Upper lobe of right lung (tissue), 1 donor: ENCODE data around the gene IL4I1. TPM values are rescaled to one million over a fixed set of nuclear protein-coding genes. Genes with fewer than 3 reads are reported as not detected.

Experiments used
- ATAC-seq: fragments of 200-7000 bp; cut with Tn5 transposase; one replicate; pipeline ENCODE4 v1.9.1; 2020; ENCODE audit warnings: mild to moderate bottlenecking, moderate library complexity
- DNase-seq: peaks from one replicate; pipeline ENCODE4 v3.0.0-alpha.2; 2020
- H3K27ac ChIP-seq: fragments of 200-600 bp; one replicate; pipeline ENCODE4 v1.8.0; 2022
- H3K27me3 ChIP-seq: fragments of 200-600 bp; one replicate; pipeline ENCODE4 v1.8.0; 2022; ENCODE audit warnings: mild to moderate bottlenecking
- H3K36me3 ChIP-seq: fragments of 200-600 bp; one replicate; pipeline ENCODE4 v1.8.0; 2022
- H3K4me1 ChIP-seq: fragments of 200-600 bp; one replicate; pipeline ENCODE4 v1.8.0; 2022
- H3K4me3 ChIP-seq: fragments of 200-600 bp; one replicate; pipeline ENCODE4 v1.8.0; 2022; ENCODE audit warnings: mild to moderate bottlenecking
- H3K9me3 ChIP-seq: fragments of 200-600 bp; one replicate; pipeline ENCODE4 v1.8.0; 2022
- intact Hi-C: fragments of 100-400 bp; cut with DNase I; formaldehyde crosslinking; loops from one replicate; pipeline ENCODE4 v1.11.0; 2022
- total RNA-seq: library from RNA; stranded (reverse); fragmentation: NEBNext Ultra II Directional; extraction: Animal tissue kit (Norgen Biotek cat#: 25700); gene quantifications from one replicate; pipeline ENCODE4 v1.2.1, GENCODE V29; 2021
- TF ChIP-seq, protein P1 (sequence below): fragments of 200-600 bp; IDR thresholded peaks from one replicate; pipeline ENCODE4 v1.8.0; 2022; ENCODE audit warnings: antibody characterized with exemption
- donor health status: DM: no; HTN: yes; CAD: no; lungs with severe emphysema.

Gene IL4I1
- total RNA-seq, 1 donor from 2014 or later = 1.8 TPM

DNA sequence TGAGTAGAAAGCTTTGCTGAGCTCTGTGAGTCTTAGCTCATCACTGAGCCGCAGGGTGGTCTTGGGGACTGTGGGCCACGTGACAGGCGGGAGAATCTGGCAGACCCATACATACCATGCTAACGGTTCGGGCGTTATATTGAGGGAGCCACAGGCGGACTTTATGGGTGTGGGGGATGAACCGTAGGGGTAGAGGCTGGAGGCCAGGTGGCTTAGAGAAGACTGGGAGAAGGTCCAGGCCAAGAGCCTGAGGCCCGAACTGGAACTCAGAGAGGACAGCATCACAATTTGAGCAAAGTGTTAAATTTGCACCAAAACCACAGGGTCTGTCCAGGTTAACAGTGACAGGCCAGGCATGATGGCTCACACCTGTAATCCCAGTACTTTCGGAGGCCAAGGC, 17.0 kb upstream of the IL4I1 start:
- H3K27ac ChIP-seq = no peak overlapping the region
- no peak for ATAC-seq
- peaks cover 8% of the 10 kb centered on the region for H3K36me3 ChIP-seq
- TF ChIP-seq, protein P1, sequence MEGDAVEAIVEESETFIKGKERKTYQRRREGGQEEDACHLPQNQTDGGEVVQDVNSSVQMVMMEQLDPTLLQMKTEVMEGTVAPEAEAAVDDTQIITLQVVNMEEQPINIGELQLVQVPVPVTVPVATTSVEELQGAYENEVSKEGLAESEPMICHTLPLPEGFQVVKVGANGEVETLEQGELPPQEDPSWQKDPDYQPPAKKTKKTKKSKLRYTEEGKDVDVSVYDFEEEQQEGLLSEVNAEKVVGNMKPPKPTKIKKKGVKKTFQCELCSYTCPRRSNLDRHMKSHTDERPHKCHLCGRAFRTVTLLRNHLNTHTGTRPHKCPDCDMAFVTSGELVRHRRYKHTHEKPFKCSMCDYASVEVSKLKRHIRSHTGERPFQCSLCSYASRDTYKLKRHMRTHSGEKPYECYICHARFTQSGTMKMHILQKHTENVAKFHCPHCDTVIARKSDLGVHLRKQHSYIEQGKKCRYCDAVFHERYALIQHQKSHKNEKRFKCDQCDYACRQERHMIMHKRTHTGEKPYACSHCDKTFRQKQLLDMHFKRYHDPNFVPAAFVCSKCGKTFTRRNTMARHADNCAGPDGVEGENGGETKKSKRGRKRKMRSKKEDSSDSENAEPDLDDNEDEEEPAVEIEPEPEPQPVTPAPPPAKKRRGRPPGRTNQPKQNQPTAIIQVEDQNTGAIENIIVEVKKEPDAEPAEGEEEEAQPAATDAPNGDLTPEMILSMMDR = no peak
- intact Hi-C loops = no loop called here
- H3K27me3 ChIP-seq = no peaks in the 10 kb centered on the region
- H3K4me1 ChIP-seq = peaks cover 5% of the 10 kb centered on the region
- no peaks in the 10 kb centered on the region for H3K9me3 ChIP-seq
- no peak for DNase-seq
- H3K4me3 ChIP-seq = no peak overlapping the region

DNA sequence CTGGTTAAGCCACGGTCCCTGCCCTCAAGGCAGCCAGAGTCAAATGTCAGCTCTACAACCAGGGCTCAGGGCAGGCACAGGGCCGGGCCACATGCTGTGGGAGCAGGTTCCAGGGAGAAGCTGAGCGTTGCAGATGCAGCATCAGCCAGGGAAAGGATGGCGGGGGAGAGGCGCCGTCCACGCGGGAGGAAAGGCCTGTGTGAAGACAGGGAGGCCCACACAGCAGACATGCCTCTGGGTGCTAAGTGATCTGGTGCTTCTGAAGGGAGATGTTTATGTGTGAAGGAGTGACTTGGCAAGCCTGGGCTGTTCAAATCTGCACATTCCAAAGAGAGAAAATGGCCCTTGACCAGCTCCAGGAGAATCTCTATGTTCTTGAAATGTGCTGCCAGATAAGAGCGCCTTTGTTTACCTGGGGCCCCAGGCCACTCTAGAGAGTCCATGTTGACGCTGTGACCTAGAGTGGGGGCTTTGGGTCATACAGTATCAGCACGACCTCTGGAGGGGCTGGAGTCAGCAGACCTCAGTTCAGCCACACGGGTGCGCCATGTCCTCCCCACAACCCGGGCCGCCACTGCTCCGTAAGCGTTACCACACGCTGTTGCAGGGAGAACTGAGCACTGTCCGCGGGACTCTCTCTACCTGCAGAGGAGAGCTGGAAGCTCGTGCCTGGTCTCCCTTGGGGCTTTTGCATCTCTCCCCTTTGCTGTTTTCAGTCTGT, 16.4 kb upstream of the IL4I1 start:
- H3K4me3 ChIP-seq = no peak overlapping the region
- H3K36me3 ChIP-seq = peaks cover 13% of the 10 kb centered on the region
- H3K4me1 ChIP-seq = peaks cover 5% of the 10 kb centered on the region
- H3K9me3 ChIP-seq = no peaks in the 10 kb centered on the region
- peak; percentile 38 for ATAC-seq
- intact Hi-C loops = no loop called here
- no peak overlapping the region for H3K27ac ChIP-seq
- DNase-seq = no peak
- TF ChIP-seq, protein P1 = no peak
- no peaks in the 10 kb centered on the region for H3K27me3 ChIP-seq

DNA sequence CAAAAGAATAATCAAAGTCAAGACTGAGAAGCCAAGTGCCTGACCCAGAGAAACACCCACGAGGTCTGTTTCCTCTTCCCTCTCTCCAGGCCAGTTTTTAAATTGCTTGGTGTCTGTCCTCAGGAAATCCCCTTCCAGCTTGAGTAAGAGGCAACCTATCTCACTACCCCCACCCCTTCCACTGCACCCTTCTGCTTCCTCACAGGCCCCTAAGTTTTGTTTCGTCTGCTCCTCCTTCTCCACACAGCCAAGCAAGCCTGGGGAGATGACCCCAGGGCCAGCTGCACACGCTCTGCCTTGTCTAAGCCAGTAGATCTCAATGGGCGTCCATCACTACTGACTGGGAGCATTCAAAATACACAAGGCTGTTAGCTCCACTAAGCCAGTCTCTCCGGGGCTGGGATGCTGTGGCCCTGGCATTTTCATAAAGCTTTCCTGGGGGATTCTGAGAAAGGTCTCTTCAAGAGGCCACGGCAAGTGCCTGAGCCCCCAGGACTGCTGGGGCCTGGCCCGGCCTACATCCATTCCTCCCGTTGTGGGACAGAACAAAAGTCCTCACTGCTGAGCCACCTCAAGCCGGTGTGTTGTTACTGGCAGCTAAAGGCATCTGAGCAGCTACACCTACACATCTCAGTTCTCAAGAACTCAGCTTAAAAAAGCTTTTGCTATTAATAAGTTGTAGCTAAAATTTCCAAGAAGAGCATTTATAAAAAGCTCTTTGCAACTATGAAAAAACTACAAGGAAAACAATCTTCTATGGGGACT, 14.9 kb upstream of the IL4I1 start:
- TF ChIP-seq, protein P1 = no peak
- H3K4me3 ChIP-seq = no peak overlapping the region
- DNase-seq = no peak
- H3K27me3 ChIP-seq = no peaks in the 10 kb centered on the region
- ATAC-seq = peak; percentile 55
- H3K4me1 ChIP-seq = peaks cover 5% of the 10 kb centered on the region
- no peaks in the 10 kb centered on the region for H3K9me3 ChIP-seq
- intact Hi-C loops = no loop called here
- peaks cover 22% of the 10 kb centered on the region for H3K36me3 ChIP-seq
- H3K27ac ChIP-seq = no peak overlapping the region

DNA sequence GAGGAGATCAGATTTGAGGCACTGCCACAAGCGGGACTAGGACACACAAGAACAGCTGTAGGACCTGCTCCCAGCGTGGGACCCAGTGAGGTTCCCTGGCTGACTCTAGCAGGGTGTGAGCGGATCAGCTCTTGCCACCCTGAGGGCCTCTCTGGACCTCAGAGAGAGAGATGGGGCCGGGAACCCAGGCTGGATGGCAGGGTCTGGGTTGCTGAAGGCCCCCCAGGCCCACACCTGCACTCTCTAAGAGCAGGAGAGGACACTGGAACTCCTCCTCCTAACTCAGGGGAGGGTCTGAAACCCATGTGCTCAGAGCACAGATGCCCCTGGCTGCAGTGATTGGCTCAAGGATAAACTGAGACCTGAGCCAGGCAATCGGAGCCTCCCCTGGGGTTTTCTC, 13.5 kb upstream of the IL4I1 start:
- Histone ChIP-seq H3K4me3 (no peak overlapping the region), H3K27ac (no peak overlapping the region), H3K9me3 (no peaks in the 10 kb centered on the region), H3K36me3 (peaks cover 29% of the 10 kb centered on the region), H3K4me1 (peaks cover 5% of the 10 kb centered on the region), H3K27me3 (no peaks in the 10 kb centered on the region)
- ATAC-seq = no peak
- intact Hi-C loops = no loop called here
- TF ChIP-seq, protein P1 = no peak
- DNase-seq = no peak

DNA sequence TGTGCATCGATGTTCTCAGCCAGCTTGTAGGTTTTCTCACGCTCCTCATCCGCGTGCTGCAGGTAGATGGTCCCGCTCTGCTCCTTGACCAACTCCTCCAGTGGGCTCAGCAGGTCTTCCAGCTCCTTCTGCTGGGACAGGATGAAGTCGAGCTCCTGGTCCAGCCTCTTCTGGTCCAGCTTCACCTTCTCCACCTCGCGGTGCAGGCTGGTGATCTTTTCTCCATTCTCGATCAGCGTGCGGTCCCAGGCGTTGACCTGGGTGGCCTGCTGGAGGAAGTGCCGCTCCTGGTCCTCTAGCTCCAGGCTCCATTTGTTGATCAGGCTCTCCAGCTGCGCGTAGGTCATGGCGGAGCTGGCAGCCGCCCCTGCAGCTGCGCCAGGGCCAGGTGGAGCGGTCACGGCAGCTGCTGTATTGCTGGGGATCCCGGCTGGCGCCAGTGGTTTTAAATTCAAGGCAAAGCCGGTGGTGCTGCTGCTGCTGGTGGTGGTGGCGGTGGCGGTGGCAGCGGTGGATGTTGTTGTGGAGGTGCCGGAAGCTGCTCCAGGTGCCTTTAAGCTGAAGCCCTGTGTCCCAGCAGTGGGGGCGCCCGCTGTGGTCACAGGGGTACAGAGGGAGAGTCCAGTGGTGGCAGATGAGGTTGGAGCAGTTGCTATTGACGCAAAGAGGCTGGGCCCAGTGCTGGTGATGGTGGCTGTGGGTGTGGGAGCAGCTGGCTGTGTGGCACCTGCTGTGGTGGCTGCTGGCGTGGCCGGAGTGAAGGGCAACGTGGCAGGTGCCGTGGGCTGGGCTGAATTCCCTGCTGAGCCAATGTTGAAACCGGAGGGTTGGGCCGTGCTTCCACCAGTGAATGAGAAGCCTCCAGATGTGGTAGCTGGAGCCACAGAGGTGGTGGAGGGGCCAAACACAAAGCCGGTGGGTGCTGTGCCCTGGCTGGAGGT, 12.1 kb upstream of the IL4I1 start:
- TF ChIP-seq, protein P1 = no peak
- no peak overlapping the region for H3K4me3 ChIP-seq
- ATAC-seq (no peak), DNase-seq (no peak)
- H3K27me3 ChIP-seq = no peaks in the 10 kb centered on the region
- no peak overlapping the region for H3K27ac ChIP-seq
- intact Hi-C loops = no loop called here
- H3K36me3 ChIP-seq = peaks cover 29% of the 10 kb centered on the region
- H3K9me3 ChIP-seq = no peaks in the 10 kb centered on the region
- peaks cover 5% of the 10 kb centered on the region for H3K4me1 ChIP-seq
